Measurements from ENCODE around the gene HLA-DPB1. TPM values are rescaled to one million over a fixed set of nuclear protein-coding genes. Genes with fewer than 3 reads are reported as not detected.

Gene HLA-DPB1
- total and polyA plus RNA-seq, 9 of the 15 experiments (the other 6 are each of a cell fraction or from before 2014, with no cell fraction given): 0.07 to 1.2 (median 0.51) TPM

DNA sequence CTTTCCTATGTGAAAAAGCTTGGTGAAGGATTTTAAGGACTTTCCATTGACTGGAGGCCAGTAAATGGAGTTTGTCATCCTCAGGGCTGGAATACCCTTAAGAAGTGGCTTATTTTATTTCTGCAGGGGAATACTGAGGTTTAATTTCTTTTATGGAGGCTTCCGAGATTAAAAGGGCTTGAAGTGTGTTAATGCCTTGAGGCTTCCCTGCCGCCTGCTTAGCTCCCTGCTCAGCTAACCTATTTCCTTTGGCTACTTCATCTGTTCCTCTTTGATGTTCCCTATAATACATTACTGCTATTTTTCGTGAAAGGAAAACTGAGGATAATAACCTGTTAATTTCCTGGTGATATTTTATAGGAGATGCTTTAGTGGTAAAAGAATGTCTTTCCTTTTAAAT, 44.2 kb downstream of the HLA-DPB1 start:
- no peaks in the 10 kb centered on the region; the same call in 1 of the 2 replicates for H4K20me1 ChIP-seq (replicated peaks; ENCODE audit: control insufficient read depth, insufficient read depth, low read length)
- ATAC-seq (no peak), FAIRE-seq (no peak), DNase-seq (ENCODE audit: extremely low read depth in 1 of 4, low spot score in 3 of 4) (no peak)
- no peaks in the 10 kb centered on the region for H3K36me3 ChIP-seq (ENCODE audit: control insufficient read depth, insufficient read depth, low read length)
- ChIA-PET CTCF (ENCODE audit: low intra/inter-chr PET ratio) (interaction anchor here (2.3 to 3.1 kb wide), 3 partner anchors 28 to 287 kb away, joined by 7 to 31 read pairs (median 18); no protein-coding TSS in a partner anchor), POLR2A (interaction anchor here (0.6 to 2.0 kb wide), 3 partner anchors 148 to 1019 kb away, joined by 3 to 5 read pairs (median 5); partner anchors contain the start of genes RPS18 and VPS52)
- H3K79me2 ChIP-seq (ENCODE audit: control insufficient read depth, insufficient read depth, low read length): no peaks in the 10 kb centered on the region
- no peak overlapping the region for H3K27ac ChIP-seq (ENCODE audit: extremely low read depth, low read depth, low read length)
- intact Hi-C loops (cut with micrococcal nuclease): loop anchor here (10.0 kb wide), 1 partner anchor 305 kb away; the partner anchor contains the start of gene SYNGAP1
- WGBS (ENCODE audit: insufficient coverage, low coverage, missing lambda C conversion rate): 2% methylated on average over 3 of the region's 3 CpGs
- H3K4me2 ChIP-seq (ENCODE audit: insufficient read depth, low read length): no peak overlapping the region
- H2AFZ ChIP-seq (ENCODE audit: low read depth, low read length): no peak overlapping the region
- H3K27me3 ChIP-seq (ENCODE audit: control insufficient read depth in 2 of 2, insufficient read depth in 2 of 2, low read length in 2 of 2): peaks cover 14 to 25% of the 10 kb centered on the region in 2 experiments
- no peaks in the 10 kb centered on the region for H3K9me1 ChIP-seq (ENCODE audit: control insufficient read depth, insufficient read depth, low read length)
- peaks cover 0 to 6% of the 10 kb centered on the region in 2 experiments; a peak in 1 of 5 replicates for H3K4me1 ChIP-seq (replicated peaks in 1 of 2; ENCODE audit: control insufficient read depth in 2 of 2, insufficient read depth in 2 of 2, low read length in 2 of 2)
- no TSS peak for BruUV-seq (replicated peaks)
- H3K9ac ChIP-seq (ENCODE audit: insufficient read depth in 1 of 2, low read depth in 2 of 2, low read length in 2 of 2): no peak overlapping the region
- in situ Hi-C loops (cut with MboI): no loop called here
- H3K4me3 ChIP-seq: no peak overlapping the region
- H3K9me3 ChIP-seq (replicated peaks; ENCODE audit: control insufficient read depth, insufficient read depth, low read depth, low read length): 0 out of 2 replicates have a peak, but pooled peaks cover 3% of the 10 kb centered on the region
- TF ChIP-seq, protein P1, sequence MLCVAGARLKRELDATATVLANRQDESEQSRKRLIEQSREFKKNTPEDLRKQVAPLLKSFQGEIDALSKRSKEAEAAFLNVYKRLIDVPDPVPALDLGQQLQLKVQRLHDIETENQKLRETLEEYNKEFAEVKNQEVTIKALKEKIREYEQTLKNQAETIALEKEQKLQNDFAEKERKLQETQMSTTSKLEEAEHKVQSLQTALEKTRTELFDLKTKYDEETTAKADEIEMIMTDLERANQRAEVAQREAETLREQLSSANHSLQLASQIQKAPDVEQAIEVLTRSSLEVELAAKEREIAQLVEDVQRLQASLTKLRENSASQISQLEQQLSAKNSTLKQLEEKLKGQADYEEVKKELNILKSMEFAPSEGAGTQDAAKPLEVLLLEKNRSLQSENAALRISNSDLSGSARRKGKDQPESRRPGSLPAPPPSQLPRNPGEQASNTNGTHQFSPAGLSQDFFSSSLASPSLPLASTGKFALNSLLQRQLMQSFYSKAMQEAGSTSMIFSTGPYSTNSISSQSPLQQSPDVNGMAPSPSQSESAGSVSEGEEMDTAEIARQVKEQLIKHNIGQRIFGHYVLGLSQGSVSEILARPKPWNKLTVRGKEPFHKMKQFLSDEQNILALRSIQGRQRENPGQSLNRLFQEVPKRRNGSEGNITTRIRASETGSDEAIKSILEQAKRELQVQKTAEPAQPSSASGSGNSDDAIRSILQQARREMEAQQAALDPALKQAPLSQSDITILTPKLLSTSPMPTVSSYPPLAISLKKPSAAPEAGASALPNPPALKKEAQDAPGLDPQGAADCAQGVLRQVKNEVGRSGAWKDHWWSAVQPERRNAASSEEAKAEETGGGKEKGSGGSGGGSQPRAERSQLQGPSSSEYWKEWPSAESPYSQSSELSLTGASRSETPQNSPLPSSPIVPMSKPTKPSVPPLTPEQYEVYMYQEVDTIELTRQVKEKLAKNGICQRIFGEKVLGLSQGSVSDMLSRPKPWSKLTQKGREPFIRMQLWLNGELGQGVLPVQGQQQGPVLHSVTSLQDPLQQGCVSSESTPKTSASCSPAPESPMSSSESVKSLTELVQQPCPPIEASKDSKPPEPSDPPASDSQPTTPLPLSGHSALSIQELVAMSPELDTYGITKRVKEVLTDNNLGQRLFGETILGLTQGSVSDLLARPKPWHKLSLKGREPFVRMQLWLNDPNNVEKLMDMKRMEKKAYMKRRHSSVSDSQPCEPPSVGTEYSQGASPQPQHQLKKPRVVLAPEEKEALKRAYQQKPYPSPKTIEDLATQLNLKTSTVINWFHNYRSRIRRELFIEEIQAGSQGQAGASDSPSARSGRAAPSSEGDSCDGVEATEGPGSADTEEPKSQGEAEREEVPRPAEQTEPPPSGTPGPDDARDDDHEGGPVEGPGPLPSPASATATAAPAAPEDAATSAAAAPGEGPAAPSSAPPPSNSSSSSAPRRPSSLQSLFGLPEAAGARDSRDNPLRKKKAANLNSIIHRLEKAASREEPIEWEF (CRISPR knock-in tag; IDR thresholded peaks at IDR 0.05): no peak
- TF ChIP-seq, protein P2, sequence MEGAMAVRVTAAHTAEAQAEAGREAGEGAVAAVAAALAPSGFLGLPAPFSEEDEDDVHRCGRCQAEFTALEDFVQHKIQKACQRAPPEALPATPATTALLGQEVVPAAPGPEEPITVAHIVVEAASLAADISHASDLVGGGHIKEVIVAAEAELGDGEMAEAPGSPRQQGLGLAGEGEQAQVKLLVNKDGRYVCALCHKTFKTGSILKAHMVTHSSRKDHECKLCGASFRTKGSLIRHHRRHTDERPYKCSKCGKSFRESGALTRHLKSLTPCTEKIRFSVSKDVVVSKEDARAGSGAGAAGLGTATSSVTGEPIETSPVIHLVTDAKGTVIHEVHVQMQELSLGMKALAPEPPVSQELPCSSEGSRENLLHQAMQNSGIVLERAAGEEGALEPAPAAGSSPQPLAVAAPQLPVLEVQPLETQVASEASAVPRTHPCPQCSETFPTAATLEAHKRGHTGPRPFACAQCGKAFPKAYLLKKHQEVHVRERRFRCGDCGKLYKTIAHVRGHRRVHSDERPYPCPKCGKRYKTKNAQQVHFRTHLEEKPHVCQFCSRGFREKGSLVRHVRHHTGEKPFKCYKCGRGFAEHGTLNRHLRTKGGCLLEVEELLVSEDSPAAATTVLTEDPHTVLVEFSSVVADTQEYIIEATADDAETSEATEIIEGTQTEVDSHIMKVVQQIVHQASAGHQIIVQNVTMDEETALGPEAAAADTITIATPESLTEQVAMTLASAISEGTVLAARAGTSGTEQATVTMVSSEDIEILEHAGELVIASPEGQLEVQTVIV (CRISPR knock-in tag; IDR thresholded peaks at IDR 0.05; ENCODE audit: borderline replicate concordance): no peak
- TF ChIP-seq, protein P3, sequence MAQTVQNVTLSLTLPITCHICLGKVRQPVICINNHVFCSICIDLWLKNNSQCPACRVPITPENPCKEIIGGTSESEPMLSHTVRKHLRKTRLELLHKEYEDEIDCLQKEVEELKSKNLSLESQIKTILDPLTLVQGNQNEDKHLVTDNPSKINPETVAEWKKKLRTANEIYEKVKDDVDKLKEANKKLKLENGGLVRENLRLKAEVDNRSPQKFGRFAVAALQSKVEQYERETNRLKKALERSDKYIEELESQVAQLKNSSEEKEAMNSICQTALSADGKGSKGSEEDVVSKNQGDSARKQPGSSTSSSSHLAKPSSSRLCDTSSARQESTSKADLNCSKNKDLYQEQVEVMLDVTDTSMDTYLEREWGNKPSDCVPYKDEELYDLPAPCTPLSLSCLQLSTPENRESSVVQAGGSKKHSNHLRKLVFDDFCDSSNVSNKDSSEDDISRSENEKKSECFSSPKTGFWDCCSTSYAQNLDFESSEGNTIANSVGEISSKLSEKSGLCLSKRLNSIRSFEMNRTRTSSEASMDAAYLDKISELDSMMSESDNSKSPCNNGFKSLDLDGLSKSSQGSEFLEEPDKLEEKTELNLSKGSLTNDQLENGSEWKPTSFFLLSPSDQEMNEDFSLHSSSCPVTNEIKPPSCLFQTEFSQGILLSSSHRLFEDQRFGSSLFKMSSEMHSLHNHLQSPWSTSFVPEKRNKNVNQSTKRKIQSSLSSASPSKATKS (CRISPR knock-in tag; IDR thresholded peaks at IDR 0.05): no peak

Data from K562 (cell line).